CD4-positive, alpha-beta T cell treated with Interleukin-6 for 4 hours (primary cell): ENCODE data around the gene RAVER2.
"Not testable (repeated sequence)": the region's sequence is repeated elsewhere in the genome, so short reads cannot be mapped to it uniquely, and the experiment has no call there.

Source experiments
- DNase-seq: peaks from one replicate; pipeline ENCODE4 v3.0.0-alpha.2; 2020; ENCODE audit warnings: mixed read lengths

Gene RAVER2, protein sequence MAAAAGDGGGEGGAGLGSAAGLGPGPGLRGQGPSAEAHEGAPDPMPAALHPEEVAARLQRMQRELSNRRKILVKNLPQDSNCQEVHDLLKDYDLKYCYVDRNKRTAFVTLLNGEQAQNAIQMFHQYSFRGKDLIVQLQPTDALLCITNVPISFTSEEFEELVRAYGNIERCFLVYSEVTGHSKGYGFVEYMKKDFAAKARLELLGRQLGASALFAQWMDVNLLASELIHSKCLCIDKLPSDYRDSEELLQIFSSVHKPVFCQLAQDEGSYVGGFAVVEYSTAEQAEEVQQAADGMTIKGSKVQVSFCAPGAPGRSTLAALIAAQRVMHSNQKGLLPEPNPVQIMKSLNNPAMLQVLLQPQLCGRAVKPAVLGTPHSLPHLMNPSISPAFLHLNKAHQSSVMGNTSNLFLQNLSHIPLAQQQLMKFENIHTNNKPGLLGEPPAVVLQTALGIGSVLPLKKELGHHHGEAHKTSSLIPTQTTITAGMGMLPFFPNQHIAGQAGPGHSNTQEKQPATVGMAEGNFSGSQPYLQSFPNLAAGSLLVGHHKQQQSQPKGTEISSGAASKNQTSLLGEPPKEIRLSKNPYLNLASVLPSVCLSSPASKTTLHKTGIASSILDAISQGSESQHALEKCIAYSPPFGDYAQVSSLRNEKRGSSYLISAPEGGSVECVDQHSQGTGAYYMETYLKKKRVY

DNA sequence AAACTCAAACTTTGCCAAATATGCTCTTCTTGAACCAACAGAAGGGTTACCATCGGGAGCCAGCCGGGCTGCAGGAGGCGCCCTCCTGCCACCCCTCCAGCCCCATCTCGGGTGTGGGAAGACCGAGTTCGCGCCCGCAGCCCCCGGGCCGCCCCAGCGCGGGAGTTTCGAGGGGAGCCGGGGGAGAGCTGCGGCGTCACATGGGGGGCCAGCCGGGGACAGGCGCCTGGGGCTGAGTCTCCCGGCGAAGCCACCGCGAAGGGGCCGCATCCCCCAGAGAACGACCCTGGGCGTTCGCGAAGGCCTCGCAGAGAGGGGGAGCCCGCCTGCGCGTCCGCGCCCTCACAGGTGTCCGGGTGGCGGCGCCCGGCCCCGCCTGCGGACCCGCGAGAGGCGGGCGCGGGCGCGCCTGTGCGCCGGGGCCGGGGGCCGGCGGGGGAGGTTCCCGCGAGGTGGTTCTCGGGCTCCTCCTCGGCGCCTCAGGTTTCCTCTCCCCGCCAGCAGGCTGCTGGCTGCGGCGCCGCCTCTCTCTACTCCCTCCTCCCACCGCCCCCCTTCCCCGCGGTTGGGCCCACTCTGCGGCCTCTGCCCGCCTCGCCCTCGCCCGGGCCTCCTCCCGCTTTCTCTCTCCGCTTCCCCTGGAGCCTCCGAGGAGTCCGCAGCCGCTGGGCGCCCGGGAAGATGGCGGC lies at the start of gene RAVER2:
RAVER2 (plus strand) TSS at position 584 of the 689 bp plus-strand sequence; CDS start at position 682, 98 bp downstream.
- peak; percentile 69 for DNase-seq

DNA sequence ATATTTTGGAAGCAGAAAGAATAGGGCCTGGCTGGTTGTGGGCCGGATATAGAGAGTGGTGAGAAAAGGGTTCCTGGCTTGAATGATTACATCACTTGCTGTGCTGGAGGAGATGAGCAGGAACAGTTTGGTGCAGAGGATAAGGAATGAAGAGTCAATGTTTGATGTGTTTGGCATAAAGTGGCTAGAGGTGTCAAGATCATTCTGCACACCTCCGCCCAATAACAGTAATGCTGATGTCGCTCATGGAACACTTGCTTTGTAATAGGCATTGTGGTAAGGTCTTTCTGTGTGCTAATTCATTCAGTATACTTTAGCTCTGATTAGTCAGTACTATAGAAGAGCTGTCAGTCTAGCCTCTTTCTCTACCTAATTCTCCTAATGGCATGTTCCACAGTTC lies 48.0 kb upstream of the RAVER2 start:
- no peak for DNase-seq

DNA sequence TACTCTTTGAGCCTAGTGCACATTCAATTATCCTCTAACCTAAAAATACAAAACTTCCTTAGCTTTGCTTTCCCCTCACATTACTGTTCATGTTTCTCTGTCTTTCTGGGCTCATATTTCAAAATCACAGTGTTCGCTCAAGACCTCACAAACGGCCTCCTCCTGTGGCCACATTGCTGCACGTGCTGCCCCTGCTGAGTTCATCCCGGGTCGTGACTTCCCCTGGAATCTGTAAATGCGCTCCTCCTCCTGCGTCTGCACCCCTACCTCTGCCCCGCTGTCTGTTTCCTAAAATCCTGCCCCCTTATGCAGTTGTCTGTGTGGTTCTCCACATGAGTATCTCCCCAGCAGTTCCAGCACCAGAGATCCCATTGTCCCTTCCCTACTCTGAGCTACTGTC lies 45.5 kb upstream of the RAVER2 start:
- DNase-seq = no peak

DNA sequence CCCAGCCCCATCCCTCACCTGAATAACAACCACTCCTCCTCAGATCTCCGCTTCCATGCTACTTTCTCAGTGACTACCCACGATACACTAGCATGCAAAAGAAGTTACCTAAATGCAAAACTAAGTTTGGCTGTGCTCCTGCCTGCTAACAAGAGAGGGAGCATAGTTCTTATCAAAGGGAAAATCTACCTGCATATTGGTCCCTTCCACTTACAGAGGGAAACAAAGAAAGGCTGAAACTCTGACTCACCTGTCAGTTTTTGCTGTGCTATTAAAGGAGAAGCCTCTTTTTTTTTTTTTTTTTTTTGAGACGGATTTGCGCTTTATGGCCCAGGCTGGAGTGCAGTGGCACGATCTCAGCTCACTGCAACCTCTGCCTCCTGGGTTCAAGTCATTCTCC lies 43.8 kb upstream of the RAVER2 start:
- no peak for DNase-seq

DNA sequence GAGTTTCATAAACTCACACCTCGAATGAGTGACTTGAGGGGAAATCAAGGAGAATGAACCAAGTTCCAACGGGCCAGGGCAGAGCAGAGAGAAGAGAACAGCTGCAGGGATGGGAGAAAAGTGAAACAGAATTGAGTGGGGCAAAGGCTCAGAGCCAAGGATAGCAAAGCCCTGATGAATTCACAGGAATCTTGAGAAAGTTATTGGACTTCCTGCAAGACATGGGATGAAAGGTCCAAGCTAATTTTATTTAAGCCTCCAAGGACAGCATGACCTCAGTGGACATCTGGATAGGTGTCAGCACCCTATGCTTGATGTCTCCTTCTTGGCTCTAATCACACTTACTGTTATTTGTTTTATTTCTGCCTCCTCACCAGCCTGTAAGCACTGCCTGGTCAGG lies 43.0 kb upstream of the RAVER2 start:
- no peak for DNase-seq

DNA sequence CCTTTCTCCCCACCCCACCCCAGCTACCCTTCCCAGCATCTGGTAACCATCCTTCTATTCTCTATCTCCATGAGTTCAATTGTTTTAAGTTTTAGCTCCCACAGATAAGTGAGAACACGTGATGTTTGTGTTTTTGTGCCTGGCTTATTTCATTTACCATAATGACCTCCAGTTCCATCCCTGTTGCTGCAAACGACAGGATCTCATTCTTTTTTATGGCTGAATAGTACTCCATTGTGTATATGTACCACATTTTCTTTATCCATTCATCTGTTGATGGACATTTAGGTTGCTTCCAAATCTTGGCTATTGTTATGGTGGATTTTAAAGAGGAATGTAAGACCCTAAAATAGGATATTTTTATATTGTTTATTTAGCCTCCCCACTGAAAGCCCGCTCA lies 42.2 kb upstream of the RAVER2 start:
- DNase-seq = not testable (repeated sequence)

DNA sequence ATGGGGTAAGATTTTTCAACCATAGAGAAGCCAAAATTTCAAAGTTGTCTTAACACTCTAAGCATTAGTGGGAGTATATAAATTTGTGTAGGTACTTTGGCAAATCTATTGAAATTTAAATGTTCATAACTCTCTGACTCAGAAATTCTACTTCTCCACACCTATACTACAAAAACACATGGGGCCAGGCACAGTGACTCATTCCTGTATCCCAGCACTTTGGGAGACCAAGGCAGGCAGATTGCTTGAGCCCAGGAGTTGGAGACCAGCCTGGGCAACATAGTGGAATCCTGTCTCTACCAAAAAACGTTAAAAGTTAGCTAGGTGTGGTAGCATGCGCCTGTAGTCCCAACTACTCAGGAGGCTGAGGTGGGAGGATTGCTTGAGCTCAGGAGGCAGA lies 41.3 kb upstream of the RAVER2 start:
- no peak for DNase-seq

DNA sequence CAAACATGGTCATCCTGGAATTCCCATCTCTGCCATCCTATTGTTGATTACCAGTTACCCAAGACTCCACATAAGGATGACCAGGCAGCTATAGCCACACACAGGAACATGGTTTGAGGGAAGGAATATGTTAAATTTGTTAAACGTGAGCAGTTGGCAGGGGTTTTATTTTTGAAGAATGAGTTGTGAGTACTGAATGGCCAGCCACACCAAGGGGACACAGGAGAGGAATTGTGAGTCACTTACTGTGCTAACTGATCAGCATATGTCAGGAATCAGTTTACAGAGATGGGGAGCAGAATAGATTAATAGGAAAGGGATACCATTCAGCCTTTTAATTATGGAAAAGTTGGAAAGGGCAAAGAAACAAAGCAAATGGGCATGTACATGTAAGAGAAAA lies 39.3 kb upstream of the RAVER2 start:
- DNase-seq = no peak

DNA sequence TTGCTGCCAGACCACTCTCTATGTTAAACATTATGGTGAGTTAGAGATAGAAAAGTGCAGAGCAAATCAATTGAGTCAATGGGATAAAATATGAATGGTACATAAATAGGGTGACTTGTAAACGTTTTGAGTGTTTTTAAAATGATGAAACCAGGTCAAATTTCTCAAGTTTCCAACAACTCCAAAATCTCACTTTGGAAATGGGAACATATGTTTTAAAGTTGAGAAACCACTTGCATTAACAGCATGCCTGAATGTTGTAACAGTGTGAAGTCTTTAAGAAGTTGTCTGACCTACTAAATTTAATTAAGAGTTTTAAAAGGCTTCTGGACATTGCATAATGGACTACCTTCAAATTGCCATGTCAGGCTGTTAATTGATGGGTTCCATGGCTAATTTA lies 33.6 kb upstream of the RAVER2 start:
- no peak for DNase-seq

DNA sequence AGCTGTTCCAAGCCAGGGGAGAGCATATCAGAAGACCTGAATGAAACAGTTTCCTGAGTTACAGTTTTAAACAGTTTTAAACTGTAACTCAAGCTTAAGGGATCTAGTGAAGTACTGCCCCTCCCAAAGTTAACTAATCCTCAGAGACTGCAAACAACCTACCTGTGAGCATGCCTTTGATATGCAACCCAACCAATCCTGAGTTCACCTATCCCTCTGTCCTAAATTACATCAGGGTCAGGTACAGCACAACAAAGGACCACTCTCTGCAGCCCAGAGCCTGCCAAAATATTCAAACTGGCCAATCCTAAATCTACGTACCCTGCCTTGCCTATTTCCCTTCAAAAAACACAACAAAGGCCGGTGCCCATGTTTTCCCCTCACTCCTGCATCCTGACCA lies 32.8 kb upstream of the RAVER2 start:
- DNase-seq = no peak

DNA sequence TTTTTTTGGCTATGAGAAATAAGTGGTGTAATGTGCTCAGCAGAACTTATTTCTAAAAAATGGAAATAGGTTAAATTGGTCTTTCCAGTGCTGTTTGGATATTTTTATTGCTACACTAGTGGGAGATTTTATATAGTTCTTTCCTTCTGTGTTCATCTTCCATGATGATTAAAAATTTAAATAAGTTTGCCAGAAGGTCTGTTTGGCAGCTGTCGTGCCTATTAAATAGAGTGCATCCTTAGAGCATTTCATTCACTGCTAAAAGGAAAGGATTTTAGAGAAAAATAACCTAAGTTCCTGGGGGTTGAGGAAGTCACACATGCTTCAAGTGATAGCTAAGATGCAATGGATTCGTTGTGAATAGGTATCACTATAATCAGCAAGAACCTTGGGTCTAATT lies 29.7 kb upstream of the RAVER2 start:
- no peak for DNase-seq

DNA sequence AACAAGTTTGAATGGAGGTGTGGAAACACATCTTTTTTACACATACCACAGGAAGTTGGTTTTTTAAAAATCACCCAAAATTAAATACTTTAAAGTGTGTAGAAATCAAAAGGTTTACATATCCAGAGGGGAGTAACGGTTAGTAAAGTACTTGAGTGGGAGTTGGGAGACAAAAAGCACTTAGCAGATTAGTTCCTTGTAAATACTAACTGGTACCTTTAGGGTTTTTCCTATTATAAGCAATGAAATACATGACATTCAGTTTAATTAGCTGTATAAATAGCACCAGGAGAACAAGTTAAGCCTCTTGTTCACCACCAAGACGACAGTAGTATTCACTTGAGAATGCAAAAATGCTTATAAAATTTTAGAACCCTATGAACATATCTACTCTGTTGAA lies 23.7 kb upstream of the RAVER2 start:
- DNase-seq = no peak

DNA sequence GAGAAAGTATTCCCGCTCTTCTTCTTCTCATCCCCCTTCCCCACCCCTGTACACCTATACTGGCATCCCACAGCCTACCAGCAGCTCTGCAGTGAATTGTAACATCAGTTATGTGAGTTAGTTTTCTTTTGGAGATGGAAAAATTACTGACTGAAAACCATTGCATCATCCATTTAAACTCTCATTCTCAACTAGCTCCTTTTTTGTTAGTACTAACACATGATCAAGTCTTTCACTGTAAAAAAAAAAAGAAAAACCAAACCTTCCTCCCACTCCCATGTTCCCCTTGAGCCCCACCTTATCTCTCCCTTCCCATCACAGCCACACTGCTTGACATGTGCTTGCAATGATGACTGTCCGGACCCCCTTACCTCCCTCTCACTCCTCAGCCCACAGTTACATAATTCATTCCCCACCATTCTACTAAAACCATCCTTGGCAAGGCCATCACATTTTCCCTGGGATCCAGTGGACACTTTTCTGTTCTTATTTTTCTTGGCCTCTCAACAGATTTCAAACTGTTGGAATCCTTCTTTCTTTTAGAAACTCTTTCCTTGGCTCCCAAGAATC lies 23.2 kb upstream of the RAVER2 start:
- DNase-seq = no peak

DNA sequence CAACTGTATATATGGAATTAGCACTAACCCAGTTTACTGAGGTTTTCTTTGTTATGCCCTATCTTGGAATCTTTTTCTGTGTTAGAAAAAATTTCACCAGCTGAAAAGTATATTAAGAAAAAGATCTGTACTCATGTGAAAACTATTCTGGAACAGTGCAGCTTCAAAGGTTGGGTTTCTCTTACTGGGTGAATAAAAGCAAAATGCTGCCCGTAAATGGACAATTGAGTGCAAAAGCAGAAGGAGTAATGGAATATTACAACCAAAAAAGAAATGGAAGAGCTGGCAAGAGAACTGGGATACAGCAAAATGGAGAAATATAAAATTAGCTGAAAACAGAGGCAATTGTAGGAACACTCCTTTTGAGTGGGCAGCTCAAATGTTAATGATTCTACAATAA lies 17.0 kb upstream of the RAVER2 start:
- DNase-seq = no peak

DNA sequence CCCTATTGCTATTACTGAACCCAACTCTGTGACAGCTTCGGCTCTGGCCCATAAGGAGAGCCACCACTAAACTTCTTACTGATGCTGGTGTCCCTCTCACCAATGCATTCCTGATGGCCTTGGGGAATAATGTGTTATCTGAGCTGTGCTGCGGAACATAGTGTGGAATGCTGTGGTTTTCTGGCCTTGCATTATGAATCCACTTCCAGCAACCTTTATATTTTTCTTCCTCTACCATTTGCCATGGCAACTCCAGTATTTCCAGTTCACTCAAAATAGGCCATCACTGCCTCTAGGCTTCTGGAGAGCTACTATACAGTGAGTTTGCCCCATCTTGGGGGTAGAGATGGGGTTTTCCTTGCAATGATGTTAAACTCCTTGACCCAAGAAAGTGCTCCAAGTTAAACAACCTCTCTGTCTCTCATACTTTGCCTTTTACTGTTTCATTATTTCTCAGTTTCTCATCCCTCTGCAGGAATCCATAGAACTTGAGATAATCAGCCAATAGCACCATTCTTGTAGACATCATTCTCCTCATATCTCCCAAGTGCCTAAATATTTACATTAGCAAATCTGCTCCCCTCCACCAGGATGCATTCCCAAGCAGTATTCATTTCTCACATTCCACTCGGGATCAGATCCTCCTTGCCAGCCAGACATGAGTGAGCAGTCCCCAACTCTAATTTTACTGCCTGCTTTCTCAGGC lies 11.1 kb upstream of the RAVER2 start:
- DNase-seq = no peak

DNA sequence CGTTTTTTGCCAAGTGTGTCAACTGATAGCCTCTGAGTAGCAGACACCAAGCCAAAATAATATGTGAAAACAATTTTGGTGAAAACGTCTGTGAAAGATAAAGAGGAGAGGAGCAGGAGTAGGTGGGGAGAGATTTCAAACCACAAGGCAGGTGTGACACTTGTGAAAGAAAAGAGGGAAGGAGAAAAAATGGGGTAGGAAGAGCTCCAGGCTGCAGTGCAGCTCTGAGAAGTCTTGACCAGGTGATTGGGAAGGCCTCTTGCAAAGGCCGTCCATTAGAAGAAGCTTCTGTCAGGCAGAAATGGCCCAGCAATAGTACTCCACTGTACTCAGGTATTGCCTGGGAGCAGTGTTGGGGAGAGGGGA lies 10.6 kb upstream of the RAVER2 start:
- DNase-seq = no peak

DNA sequence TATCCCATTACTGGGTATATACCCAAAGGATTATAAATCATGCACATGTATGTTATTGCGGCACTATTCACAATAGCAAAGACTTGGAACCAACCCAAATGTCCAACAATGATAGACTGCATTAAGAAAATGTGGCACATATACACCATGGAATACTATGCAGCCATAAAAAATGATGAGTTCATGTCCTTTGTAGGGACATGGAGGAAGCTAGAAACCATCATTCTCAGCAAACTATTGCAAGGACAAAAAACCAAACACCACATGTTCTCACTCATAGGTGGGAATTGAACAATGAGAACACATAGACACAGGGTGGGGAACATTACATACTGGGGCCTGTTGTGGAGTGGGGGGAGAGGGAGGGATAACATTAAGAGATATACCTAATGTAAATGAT lies 4.2 kb upstream of the RAVER2 start:
- DNase-seq = not testable (repeated sequence)

DNA sequence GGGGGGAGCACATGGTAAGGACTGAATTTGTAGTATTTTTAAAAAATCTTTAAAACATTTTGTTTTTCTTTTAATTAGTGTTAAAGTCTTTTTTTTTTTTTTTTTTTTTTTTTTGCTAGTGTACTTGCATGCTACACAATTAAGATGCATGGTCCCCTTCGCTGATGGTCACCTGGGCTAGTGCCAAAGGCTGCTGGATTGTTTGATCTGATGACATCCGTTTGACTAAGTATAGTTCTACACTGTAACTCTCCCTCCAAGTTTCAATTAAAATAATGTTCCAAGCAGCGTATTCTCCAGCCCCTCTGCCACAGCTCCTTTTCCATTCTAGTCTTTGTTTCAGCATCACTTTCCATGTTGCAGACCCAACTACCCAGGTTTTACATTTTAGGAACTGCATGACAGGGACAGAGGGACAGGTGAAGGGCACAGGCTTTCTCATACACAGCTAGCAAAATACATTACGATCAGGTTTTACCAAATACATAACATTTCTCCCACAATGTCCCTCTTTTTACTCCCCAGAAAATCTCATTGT lies 852 bp upstream of the RAVER2 start:
- no peak for DNase-seq

DNA sequence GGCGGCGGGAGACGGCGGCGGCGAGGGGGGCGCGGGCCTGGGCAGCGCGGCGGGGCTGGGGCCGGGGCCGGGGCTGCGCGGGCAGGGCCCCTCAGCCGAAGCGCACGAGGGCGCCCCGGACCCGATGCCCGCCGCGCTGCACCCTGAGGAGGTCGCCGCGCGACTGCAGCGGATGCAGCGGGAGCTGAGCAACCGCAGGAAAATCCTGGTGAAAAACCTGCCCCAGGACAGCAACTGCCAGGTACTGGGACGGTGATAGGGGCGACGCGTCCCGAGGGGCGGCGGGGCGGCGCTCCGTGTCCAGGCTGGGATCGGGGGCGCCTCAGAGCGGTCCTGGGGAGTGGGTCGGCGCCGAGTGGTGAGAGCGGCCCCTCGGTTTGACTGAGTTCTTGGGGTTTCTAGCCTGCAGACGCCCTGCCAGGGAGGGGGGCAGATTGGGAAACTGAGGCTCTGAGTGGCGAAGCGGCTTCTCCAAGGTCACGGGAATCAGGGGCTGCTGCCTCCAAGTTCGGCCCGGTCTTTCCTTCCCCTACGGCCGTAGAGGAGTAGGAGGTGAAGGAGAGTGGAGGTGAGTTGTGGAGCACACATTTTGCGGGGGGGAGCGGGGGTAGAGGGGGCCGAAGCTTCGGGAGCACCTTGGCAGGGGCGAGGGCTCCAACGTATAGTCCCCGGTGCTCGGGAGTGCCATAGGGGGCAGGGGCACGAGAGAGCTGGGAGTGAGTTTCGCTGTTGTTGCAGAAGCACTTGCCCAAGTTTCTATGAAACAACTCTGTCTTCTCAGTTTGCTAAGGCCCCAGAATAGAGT lies 508 bp downstream of the RAVER2 start:
- peak; percentile 25 for DNase-seq

DNA sequence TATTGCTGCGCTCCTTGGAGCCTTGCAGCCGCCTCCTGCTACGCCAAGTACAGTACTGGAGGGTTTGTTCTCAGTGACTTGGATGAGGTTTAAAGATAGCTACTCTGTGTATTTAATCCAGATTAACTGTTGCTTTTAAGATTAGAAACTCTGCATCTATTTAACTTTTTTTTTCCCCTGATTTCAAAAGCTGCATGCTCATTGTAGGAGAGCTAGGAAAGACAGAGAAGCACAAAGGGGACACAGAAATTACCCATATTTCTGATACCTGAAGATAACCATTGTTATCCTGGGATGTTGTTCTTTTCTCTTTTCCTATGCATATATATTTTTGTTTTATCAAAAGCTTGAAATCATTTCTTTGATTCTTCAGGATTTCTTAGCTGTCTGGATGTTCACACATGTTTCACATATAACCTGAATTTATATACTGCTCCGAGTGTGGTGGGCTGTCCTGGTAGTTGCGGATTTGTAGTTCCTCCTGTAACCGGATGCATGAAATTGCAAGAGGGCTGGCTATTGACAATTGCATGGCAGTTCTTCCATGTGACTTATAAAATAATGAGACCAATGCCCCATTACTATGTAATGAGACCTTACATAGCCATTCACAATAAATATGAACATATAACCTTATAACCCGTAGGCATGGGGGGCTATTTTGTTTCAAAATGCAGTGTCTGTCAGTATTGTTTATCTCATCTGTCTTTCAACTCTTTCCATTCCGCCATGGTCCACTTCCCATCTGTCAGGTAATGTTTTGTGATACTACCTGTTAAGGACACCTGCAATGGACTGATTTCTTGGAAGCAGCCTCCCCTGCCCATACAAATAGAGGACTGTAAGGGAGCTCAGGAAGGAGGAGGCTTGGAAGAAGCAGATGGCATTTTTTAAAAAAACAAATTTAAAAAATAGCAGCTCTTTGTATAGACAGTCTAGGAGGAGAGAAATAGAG lies 1.4 kb downstream of the RAVER2 start:
- no peak for DNase-seq

DNA sequence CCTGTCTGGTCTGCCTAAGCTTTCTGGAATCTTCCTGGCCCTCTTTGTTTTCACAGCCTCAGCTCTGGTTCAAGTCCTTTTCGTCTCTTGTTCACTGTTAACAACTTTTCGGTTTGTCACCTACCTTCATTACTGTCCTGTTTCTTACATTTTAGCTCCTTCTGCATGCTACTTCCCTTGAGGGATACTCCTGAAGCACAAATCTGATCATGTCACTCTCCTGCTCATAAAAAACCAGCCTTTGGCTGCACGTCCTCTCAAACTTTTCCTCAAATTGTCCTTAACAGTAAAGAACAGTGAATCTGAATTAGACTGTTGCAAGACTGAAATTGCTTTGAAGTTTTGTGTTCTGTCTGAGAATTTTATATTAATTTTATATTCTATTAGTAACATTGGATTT lies 3.3 kb downstream of the RAVER2 start:
- DNase-seq = no peak
